Activated T-helper 1 cell treated with anti-CD3 and anti-CD28 coated beads, Interleukin-12 subunit alpha, Interleukin-12 subunit beta, Interleukin-2, Interleukin-4 antibody, amounts not matched to agents 30 ng/mL and 10 ng/mL and 1 ng/mL, durations not matched to agents 14 hours and 24 hours and 36 hours (primary cell): ENCODE data around the gene BTBD17. TPM values are rescaled to one million over a fixed set of nuclear protein-coding genes. Genes with fewer than 3 reads are reported as not detected.
A peak's percentile ranks its signal among the peaks of the same experiment; 100 is the strongest.

Source experiments
- DNase-seq: peaks from one replicate; pipeline ENCODE4 v3.0.0; 2021; ENCODE audit warnings: low spot score
- H3K27ac Mint-ChIP-seq: one replicate; pipeline ENCODE4 v1.8.0; 2021; ENCODE audit warnings: mild to moderate bottlenecking, mixed read lengths
- H3K27me3 Mint-ChIP-seq: one replicate; pipeline ENCODE4 v1.8.0; 2022; ENCODE audit warnings: mild to moderate bottlenecking, moderate library complexity, mixed read lengths; ENCODE audit not compliant: insufficient read depth
- H3K36me3 Mint-ChIP-seq: one replicate; pipeline ENCODE4 v1.8.0; 2021; ENCODE audit warnings: low read depth, mixed read lengths
- H3K4me1 Mint-ChIP-seq: one replicate; pipeline ENCODE4 v1.8.0; 2021; ENCODE audit warnings: low read depth, mixed read lengths
- H3K4me3 Mint-ChIP-seq: one replicate; pipeline ENCODE4 v1.8.0; 2021; ENCODE audit warnings: mild to moderate bottlenecking, moderate library complexity, mixed read lengths
- H3K9me3 Mint-ChIP-seq: one replicate; pipeline ENCODE4 v1.8.0; 2021; ENCODE audit warnings: mixed read lengths
- intact Hi-C: fragments of 100-400 bp; cut with micrococcal nuclease; formaldehyde crosslinking; loops from one replicate; pipeline ENCODE4 v1.15.1; 2024
- total RNA-seq: library from RNA; stranded (reverse); gene quantifications from 2 replicates; pipeline ENCODE4 v1.2.3, GENCODE V29; 2022

Gene BTBD17
- total RNA-seq, 1 donor from 2014 or later = not detected

- Mint-ChIP-seq H3K27ac (no peak overlapping the region), H3K9me3 (no peaks in the 10 kb centered on the region), H3K4me1 (no peaks in the 10 kb centered on the region), H3K4me3 (no peak overlapping the region), H3K27me3 (peaks cover 9% of the 10 kb centered on the region), H3K36me3 (no peaks in the 10 kb centered on the region)
- intact Hi-C loops = no loop called here
- DNase-seq = no peak
Measured at GRCh38 chr17:74380959-74381808, 19.5 kb upstream of the BTBD17 start.

GRCh38 chr17:74380086-74380958 is 18.7 kb upstream of the BTBD17 start:
- H3K4me3 Mint-ChIP-seq = no peak overlapping the region
- intact Hi-C loops = no loop called here
- peaks cover 7% of the 10 kb centered on the region for H3K27me3 Mint-ChIP-seq
- H3K4me1 Mint-ChIP-seq = no peaks in the 10 kb centered on the region
- no peak overlapping the region for H3K27ac Mint-ChIP-seq
- no peaks in the 10 kb centered on the region for H3K36me3 Mint-ChIP-seq
- H3K9me3 Mint-ChIP-seq = no peaks in the 10 kb centered on the region
- DNase-seq = no peak

- intact Hi-C loops = loop anchor here (1.0 kb wide), 5 partner anchors 11 to 267 kb away; no protein-coding TSS in a partner anchor
- Mint-ChIP-seq H3K27ac (no peak overlapping the region), H3K4me1 (no peaks in the 10 kb centered on the region), H3K27me3 (peaks cover 7% of the 10 kb centered on the region), H3K9me3 (no peaks in the 10 kb centered on the region), H3K4me3 (no peak overlapping the region), H3K36me3 (no peaks in the 10 kb centered on the region)
- DNase-seq = peak; percentile 83
Measured at GRCh38 chr17:74379495-74380085, 17.9 kb upstream of the BTBD17 start.

- no peak for DNase-seq
- Mint-ChIP-seq H3K27me3 (no peaks in the 10 kb centered on the region), H3K27ac (no peak overlapping the region), H3K9me3 (no peaks in the 10 kb centered on the region), H3K36me3 (no peaks in the 10 kb centered on the region), H3K4me3 (no peak overlapping the region), H3K4me1 (no peaks in the 10 kb centered on the region)
- intact Hi-C loops = no loop called here
Measured at GRCh38 chr17:74374858-74375257, 13.2 kb upstream of the BTBD17 start.

- H3K9me3 Mint-ChIP-seq = no peaks in the 10 kb centered on the region
- no peak for DNase-seq
- H3K27me3 Mint-ChIP-seq = peaks cover 5% of the 10 kb centered on the region
- H3K4me3 Mint-ChIP-seq = no peak overlapping the region
- intact Hi-C loops = no loop called here
- H3K27ac Mint-ChIP-seq = no peak overlapping the region
- H3K4me1 Mint-ChIP-seq = peaks cover 7% of the 10 kb centered on the region
- H3K36me3 Mint-ChIP-seq = no peaks in the 10 kb centered on the region
Measured at GRCh38 chr17:74373838-74374606, 12.4 kb upstream of the BTBD17 start.

- Mint-ChIP-seq H3K36me3 (no peaks in the 10 kb centered on the region), H3K4me1 (peaks cover 18% of the 10 kb centered on the region), H3K9me3 (no peaks in the 10 kb centered on the region), H3K27me3 (peaks cover 8% of the 10 kb centered on the region), H3K4me3 (no peak overlapping the region), H3K27ac (no peak overlapping the region)
- intact Hi-C loops = no loop called here
- DNase-seq = no peak
Measured at GRCh38 chr17:74372426-74372825, 10.8 kb upstream of the BTBD17 start.

- no peak overlapping the region for H3K4me3 Mint-ChIP-seq
- no peaks in the 10 kb centered on the region for H3K9me3 Mint-ChIP-seq
- H3K4me1 Mint-ChIP-seq = peaks cover 18% of the 10 kb centered on the region
- intact Hi-C loops = no loop called here
- H3K27ac Mint-ChIP-seq = no peak overlapping the region
- H3K27me3 Mint-ChIP-seq = peaks cover 8% of the 10 kb centered on the region
- no peaks in the 10 kb centered on the region for H3K36me3 Mint-ChIP-seq
- no peak for DNase-seq
Measured at GRCh38 chr17:74371653-74372147, 10.0 kb upstream of the BTBD17 start.

GRCh38 chr17:74369665-74370490 is 8.2 kb upstream of the BTBD17 start:
- no peaks in the 10 kb centered on the region for H3K36me3 Mint-ChIP-seq
- H3K9me3 Mint-ChIP-seq = no peaks in the 10 kb centered on the region
- H3K4me1 Mint-ChIP-seq = peaks cover 18% of the 10 kb centered on the region
- DNase-seq = no peak
- peaks cover 8% of the 10 kb centered on the region for H3K27me3 Mint-ChIP-seq
- intact Hi-C loops = loop anchor here (5.0 kb wide), 2 partner anchors 68 to 232 kb away; no protein-coding TSS in a partner anchor
- H3K27ac Mint-ChIP-seq = peak overlapping the region; percentile 16
- no peak overlapping the region for H3K4me3 Mint-ChIP-seq

- intact Hi-C loops = loop anchor here (5.0 kb wide), 2 partner anchors 67 to 233 kb away; no protein-coding TSS in a partner anchor
- Mint-ChIP-seq H3K27me3 (peaks cover 9% of the 10 kb centered on the region), H3K27ac (peak overlapping the region; percentile 16), H3K4me1 (peaks cover 18% of the 10 kb centered on the region), H3K4me3 (peak overlapping the region; percentile 54), H3K9me3 (no peaks in the 10 kb centered on the region), H3K36me3 (no peaks in the 10 kb centered on the region)
- DNase-seq = peak; percentile 35
Measured at GRCh38 chr17:74369221-74369620, 7.6 kb upstream of the BTBD17 start.

- Mint-ChIP-seq H3K4me1 (peaks cover 18% of the 10 kb centered on the region), H3K4me3 (no peak overlapping the region), H3K27ac (no peak overlapping the region), H3K9me3 (no peaks in the 10 kb centered on the region), H3K27me3 (peaks cover 9% of the 10 kb centered on the region), H3K36me3 (no peaks in the 10 kb centered on the region)
- intact Hi-C loops = loop anchor here (1.0 to 5.0 kb wide), 6 partner anchors 11 to 234 kb away; no protein-coding TSS in a partner anchor
- DNase-seq = peak; percentile 51
Measured at GRCh38 chr17:74368341-74369081, 6.8 kb upstream of the BTBD17 start.

- DNase-seq = no peak
- H3K36me3 Mint-ChIP-seq = no peaks in the 10 kb centered on the region
- peaks cover 15% of the 10 kb centered on the region for H3K27me3 Mint-ChIP-seq
- intact Hi-C loops = loop anchor here (5.0 kb wide), 2 partner anchors 65 to 235 kb away; no protein-coding TSS in a partner anchor
- peaks cover 18% of the 10 kb centered on the region for H3K4me1 Mint-ChIP-seq
- H3K9me3 Mint-ChIP-seq = no peaks in the 10 kb centered on the region
- H3K27ac Mint-ChIP-seq = no peak within 1 kb of the TSS
- H3K4me3 Mint-ChIP-seq = no peak within 1 kb of the TSS
Measured at GRCh38 chr17:74367206-74367605, 5.5 kb upstream of the BTBD17 start, which contains the start of gene GPR142. GPR142 (plus strand) TSS chr17:74367506; CDS start chr17:74369541, 2,035 bp downstream.
